Measurements from ENCODE around the gene THEM4. TPM values are rescaled to one million over a fixed set of nuclear protein-coding genes. Genes with fewer than 3 reads are reported as not detected.

The THEM4 gene
- total and polyA plus RNA-seq, 2 of the 8 experiments (the other 6 are each of a cell fraction or from before 2014, with no cell fraction given) = 9.9 to 11.2 TPM

GRCh38 chr1:151858886-151859665 lies 50.2 kb downstream of the THEM4 start (continued):
- TF ChIP-seq CTBP2 (IDR thresholded peaks at IDR 0.05; ENCODE audit: borderline replicate concordance, insufficient read depth, insufficient read length, low read length) (no peak), CBX5 (IDR thresholded peaks at IDR 0.05; ENCODE audit: low read depth, low read length) (no peak), RNF2 (IDR thresholded peaks at IDR 0.05; ENCODE audit: borderline replicate concordance, low read depth, low read length, missing control alignments, poor library complexity, severe bottlenecking) (no peak), HDAC6 (IDR thresholded peaks at IDR 0.05; ENCODE audit: low read depth, low read length) (no peak), ATF2 (IDR thresholded peaks at IDR 0.05; ENCODE audit: low read length) (no peak), SIN3A (conservative IDR thresholded peaks at IDR 0.05 in 1 of 2, IDR thresholded peaks at IDR 0.05 in 1 of 2; ENCODE audit: low read depth in 1 of 2, low read length in 2 of 2) (no peak), SUZ12 (IDR thresholded peaks at IDR 0.05; ENCODE audit: low read length) (no peak), BCL11A (IDR thresholded peaks at IDR 0.05; ENCODE audit: low read depth in 2 of 2, low read length in 2 of 2) (no peak), FOSL1 (IDR thresholded peaks at IDR 0.05; ENCODE audit: insufficient read depth, low read depth, low read length) (no peak), ATF3 (IDR thresholded peaks at IDR 0.05; ENCODE audit: insufficient read depth, low read depth, low read length) (no peak)
